GM19023 (cell line): ENCODE data around the gene RBBP8NL.
"Not testable (repeated sequence)": the region's sequence is repeated elsewhere in the genome, so short reads cannot be mapped to it uniquely, and the experiment has no call there.

Source experiments
- ATAC-seq: cut with Tn5 transposase; IDR thresholded peaks from one replicate; pipeline ENCODE4 v1.9.1; 2021; ENCODE audit warnings: mild to moderate bottlenecking, moderate library complexity; ENCODE audit not compliant: unreplicated experiment

The RBBP8NL gene

GRCh38 chr20:62445553-62446340 is 18.4 kb upstream of the RBBP8NL start:
- ATAC-seq: no peak

- no peak for ATAC-seq
Measured at GRCh38 chr20:62444286-62444685, 16.9 kb upstream of the RBBP8NL start.

GRCh38 chr20:62441987-62442539 is 14.7 kb upstream of the RBBP8NL start:
- ATAC-seq: no peak

- ATAC-seq: no peak
Measured at GRCh38 chr20:62439218-62439617, 11.9 kb upstream of the RBBP8NL start.

DNA sequence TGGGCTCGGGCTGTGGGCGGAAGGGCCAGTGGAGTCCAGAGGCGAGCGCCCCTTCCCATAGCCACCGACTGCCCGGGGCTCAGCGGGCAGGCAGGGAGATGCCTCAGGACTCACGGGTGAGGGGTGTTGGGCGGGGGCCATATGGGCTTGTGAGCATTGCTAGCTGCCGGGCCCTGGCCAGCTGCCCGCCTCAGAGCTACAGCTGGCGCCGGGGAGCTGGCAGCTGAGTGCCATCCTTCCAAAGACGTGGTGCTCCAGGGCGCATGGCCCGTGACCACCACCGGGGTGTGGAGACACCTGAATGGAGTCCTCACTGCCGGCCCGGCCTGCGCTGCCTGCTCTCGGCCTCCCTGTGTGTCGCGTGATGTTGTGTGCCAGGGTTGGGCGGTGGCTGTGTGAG is 10.6 kb upstream of the RBBP8NL start:
- ATAC-seq: no peak

DNA sequence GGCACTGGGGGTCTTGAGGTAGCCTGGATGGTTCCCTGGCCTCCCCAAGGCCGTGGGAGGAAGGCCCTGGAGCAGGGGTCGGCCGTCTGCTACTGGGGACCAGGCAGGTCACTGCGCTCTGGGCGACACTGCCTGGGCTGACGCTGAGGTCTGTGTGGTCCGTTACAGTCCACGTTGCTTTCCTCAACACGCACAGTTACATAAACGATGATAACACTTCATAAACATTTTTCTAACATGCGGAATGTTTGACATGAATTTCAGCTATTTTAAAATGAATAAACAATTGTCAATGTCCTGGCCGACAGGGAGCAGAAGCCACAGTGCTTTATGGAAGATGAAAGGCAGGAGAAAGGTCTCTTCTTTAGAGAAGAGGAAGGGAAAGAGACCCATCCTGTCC is 10.2 kb upstream of the RBBP8NL start:
- no peak for ATAC-seq

- no peak for ATAC-seq
Measured at GRCh38 chr20:62436692-62437091, 9.4 kb upstream of the RBBP8NL start.

DNA sequence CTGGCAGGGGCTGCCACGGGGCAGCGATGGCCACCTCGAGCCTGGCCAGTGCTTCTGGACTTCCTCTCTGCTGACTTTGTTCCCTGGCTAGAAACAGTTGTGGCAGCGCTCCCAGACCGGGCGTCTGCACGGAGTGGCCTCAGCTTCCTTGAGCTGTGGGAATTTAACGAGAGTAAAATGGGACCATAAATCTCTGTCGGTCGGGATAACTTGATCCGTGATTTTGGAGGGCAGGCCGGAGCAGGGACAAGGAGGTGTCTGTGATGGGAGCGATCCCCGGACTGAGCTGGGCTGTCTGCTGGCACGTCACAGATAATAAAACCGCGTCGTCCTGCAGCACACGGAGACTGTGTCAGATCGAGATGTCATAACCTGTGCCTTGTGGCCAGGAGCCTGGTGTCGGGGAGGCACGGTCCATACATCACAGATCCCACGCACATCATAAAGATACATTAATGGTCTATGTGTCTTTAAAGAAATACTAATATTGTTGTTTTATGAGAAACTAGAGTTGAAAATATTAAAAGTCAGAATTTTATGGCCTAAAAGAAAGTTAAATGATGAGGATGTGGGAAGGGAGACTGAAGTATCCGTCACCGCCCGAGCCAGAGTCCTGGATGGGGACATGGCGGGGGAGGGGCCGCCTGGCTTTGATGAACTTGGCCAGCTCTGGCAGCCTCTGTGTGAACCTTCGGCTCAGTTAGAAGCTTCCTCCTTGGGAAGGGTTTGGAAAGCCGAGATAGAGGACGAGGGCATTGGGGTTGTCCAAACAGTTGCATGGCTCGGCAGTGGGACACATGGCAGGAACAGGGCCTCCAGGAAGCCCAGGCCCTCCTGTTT is 6.5 kb upstream of the RBBP8NL start:
- ATAC-seq: no peak

- no peak for ATAC-seq
Measured at GRCh38 chr20:62430866-62431447, 3.6 kb upstream of the RBBP8NL start.

GRCh38 chr20:62430311-62430853 is 3.0 kb upstream of the RBBP8NL start:
- no peak for ATAC-seq

- no peak for ATAC-seq
Measured at GRCh38 chr20:62429455-62430310, 2.3 kb upstream of the RBBP8NL start.

GRCh38 chr20:62428396-62429295 is 1.3 kb upstream of the RBBP8NL start:
- ATAC-seq: no peak

DNA sequence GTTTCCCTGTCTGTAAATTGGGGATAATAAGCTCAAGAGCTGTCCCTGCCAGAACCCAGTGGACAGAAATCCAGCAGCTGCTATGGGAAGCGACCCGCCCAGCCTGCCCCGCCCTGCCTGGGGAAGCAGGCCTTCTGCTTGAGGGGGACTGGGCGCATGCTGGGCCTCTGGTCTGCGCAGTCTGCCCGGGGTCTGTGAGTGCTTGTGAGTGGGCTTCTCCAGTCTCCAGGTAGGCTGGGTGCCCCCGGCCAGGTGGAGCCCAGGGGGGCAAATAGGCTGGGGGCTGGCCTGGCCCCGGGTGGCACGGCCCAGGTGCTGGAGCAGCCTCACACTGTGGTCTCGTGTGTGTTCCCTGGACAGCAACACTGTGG is 648 bp upstream of the RBBP8NL start:
- ATAC-seq: no peak

- no peak for ATAC-seq
Measured at GRCh38 chr20:62426699-62427131, 624 bp downstream of the RBBP8NL start.

DNA sequence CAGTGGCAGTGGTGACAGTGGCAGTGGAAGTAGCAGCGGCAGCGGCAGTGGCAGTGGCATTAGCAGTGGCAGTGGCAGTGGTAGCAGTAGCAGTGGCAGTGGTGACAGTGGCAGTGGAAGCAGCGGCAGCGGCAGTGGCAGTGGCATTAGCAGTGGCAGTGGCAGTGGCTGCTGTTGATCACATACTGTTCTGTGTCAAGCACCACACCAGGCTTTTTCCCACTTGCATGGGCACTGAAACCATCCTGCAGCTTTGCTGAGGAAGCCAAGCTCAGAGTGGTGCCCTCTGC is 1.3 kb downstream of the RBBP8NL start:
- not testable (repeated sequence) for ATAC-seq

DNA sequence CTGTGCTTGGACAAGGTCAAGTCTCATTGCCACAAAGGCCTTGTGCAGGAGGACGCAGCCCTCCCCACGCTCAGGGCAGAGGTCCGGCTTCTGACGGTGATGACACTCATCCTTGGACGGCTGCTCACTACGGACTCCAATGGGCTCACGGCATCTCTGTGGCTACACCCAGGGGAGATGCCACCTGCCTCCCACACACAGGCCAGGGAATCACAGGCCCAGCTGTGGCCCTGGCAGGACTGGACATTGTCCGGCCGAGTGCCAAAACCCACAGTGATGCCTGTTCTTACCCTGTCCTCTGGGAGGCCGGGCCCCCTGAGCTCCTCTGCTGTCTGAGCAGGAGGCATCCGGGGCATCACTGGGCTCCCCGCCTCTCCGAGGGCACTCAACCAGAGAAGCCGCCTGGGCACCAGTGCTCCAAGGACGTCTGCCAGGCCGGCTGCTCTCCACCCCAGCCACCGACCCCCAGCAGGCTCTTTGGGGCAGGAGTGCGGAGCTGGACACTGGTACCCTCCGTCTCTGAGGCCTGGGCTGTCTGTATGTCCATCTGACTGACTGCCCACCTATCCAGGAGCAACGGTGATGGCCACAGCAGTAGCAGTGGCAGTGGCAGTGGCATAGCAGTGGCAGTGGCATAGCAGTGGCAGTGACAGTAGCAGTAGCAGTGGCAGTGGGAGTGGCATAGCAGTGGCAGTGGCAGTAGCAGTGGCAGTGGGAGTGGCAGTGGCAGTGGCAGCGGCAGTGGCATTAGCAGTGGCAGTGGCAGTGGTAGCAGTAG is 1.9 kb downstream of the RBBP8NL start:
- no peak for ATAC-seq

DNA sequence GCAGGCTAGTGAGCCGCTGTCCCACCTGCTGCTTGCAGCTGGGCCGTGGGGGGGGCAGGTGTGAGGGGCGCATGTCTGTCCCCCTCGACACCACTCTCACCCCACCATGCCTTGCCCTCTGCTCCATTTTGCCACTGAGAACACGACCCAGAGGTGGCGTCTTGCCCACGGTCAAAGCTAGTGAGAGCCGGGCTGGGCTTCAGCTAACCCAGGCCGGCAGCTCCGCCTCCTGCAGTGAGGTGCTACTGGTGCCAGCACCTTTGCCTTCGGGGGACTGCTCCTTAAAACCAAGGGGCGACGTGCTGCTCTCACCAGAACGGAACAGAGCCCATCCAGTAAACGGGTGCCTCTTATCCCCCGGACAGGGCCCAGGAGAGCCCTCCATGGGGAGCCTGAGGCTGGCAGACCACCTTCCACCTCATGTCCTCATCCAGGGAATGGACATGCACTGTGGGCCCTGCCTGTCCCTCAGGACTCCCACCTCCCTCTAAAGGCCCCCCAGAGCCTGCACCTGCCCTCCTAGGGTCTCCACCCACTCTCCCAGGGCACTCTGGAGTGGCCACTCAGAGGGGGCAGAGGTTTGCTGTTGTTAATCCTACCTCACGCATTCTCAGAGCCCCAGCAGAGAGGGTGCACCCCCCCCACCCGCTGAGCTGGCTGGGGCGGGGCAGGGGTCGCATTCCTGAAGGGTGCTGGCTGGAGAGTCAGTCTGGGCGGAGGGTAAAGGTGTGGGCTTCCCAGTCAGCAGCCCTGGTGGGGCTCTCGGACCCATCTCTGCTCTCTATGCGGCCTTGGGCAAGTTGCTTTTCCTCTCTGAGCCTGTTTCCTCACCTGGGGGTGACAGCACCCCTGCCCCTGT is 2.9 kb downstream of the RBBP8NL start:
- ATAC-seq: no peak

DNA sequence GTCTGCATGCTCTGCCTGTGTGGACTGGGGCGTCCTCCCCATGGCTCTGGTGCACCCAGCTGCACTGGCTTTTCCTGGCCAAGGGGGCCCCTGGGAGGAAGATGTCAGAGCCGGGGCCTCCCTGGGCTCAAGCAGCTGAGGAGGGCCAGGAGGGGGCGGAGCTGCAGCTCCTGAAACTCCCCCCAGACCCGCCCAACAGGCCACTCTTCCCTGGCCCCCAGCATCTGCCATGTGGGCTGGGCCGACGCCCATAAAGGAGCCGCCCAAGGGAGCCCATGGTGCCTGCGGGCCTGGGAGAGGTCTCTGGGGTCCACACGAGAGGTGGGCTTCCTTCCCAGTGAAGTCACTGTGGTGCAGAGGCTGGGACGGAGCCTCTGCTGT is 4.0 kb downstream of the RBBP8NL start:
- ATAC-seq: no peak
